Measurements from ENCODE around the gene CD3D.

- TF ChIP-seq CTCF (IDR thresholded peaks at IDR 0.05; ENCODE audit: borderline replicate concordance, extremely low read depth, low read length, poor library complexity, severe bottlenecking) (no peak), EZH2 (IDR thresholded peaks at IDR 0.05; ENCODE audit: borderline replicate concordance, low read depth, low read length, severe bottlenecking) (no peak)
Observed at GRCh38 chr11:118339281-118339961, 3.1 kb downstream of the CD3D start.
